ENCODE data around the gene ILDR1. TPM values are rescaled to one million over a fixed set of nuclear protein-coding genes. Genes with fewer than 3 reads are reported as not detected.

The ILDR1 gene
- total and polyA plus RNA-seq, 2 of the 8 experiments (the other 6 are each of a cell fraction or from before 2014, with no cell fraction given) = 1.8 TPM

GRCh38 chr3:122064326-122064725 lies 42.3 kb upstream of the ILDR1 start (continued):
- no peak for TF ChIP-seq RBBP5 (IDR thresholded peaks at IDR 0.05; ENCODE audit: borderline replicate concordance, low read depth, low read length)
- no peak for TF ChIP-seq TEAD4 (IDR thresholded peaks at IDR 0.05; ENCODE audit: low read depth, low read length)
- no peak for TF ChIP-seq USF2 (IDR thresholded peaks at IDR 0.05; ENCODE audit: low read length)
- no peak for TF ChIP-seq EZH2 (IDR thresholded peaks at IDR 0.05; ENCODE audit: low read depth, low read length, severe bottlenecking)
- TF ChIP-seq PHF8 (conservative IDR thresholded peaks at IDR 0.05; ENCODE audit: low read depth, low read length) = no peak
- TF ChIP-seq ATF2 (IDR thresholded peaks at IDR 0.05; ENCODE audit: low read length) = no peak

Data from H1 (cell line).